H1 (cell line): Measurements from ENCODE around the gene SNAP47.

Source experiments
- CBX5 ChIP-seq: fragments of 300-800, 300-1000 bp; sonication (generic); IDR thresholded peaks from 2 replicates; pipeline ENCODE4 v1.7.1; 2016; ENCODE audit warnings: antibody characterized with exemption, low read length, low read depth
- CEBPB ChIP-seq: IDR thresholded peaks from 2 replicates; pipeline ENCODE4 v1.6.1; 2012; ENCODE audit warnings: low read depth, low read length
- EZH2 ChIP-seq: fragments of 200-600 bp; sonication (generic); IDR thresholded peaks from 2 replicates; pipeline ENCODE4 v1.7.1; 2012; ENCODE audit warnings: low read depth, mild to moderate bottlenecking, moderate library complexity, low read length, inconsistent platforms; ENCODE audit not compliant: severe bottlenecking
- HDAC6 ChIP-seq: IDR thresholded peaks from one replicate; pipeline ENCODE4 v1.7.1; 2012; ENCODE audit warnings: low read depth, mild to moderate bottlenecking, inconsistent platforms, low read length, moderate library complexity
- KDM4A ChIP-seq: IDR thresholded peaks from one replicate; pipeline ENCODE4 v1.7.1; 2012; ENCODE audit warnings: low read depth, mild to moderate bottlenecking, moderate library complexity, low read length, inconsistent platforms; ENCODE audit not compliant: severe bottlenecking
- RAD21 ChIP-seq, 2 experiments: IDR thresholded peaks in 1 of 2; conservative IDR thresholded peaks in 1 of 2; 2 replicates each; pipeline ENCODE4 v1.6.1; 2011; ENCODE audit warnings: low read depth in 2 of 2, low read length in 2 of 2, improper control_type of control experiment in 1 of 2, inconsistent platforms in 1 of 2, mild to moderate bottlenecking in 1 of 2, moderate library complexity in 1 of 2
- YY1 ChIP-seq: IDR thresholded peaks from 2 replicates; pipeline ENCODE4 v1.6.1; 2011; ENCODE audit warnings: low read depth, mild to moderate bottlenecking, low read length
- ZNF274 ChIP-seq: IDR thresholded peaks from 2 replicates; pipeline ENCODE4 v1.7.0; 2012; ENCODE audit warnings: low read length, borderline replicate concordance; ENCODE audit errors: extremely low read depth
- TF ChIP-seq, protein P1 (sequence below), 3 experiments: IDR thresholded peaks; 1 replicate in 2 of 3; 2 replicates in 1 of 3; pipeline versions ENCODE4 v1.5.1 to v1.6.1; 2011; ENCODE audit warnings: low read length in 3 of 3, mild to moderate bottlenecking in 3 of 3, inconsistent platforms in 2 of 3, low read depth in 1 of 3, moderate library complexity in 1 of 3; ENCODE audit not compliant: insufficient read depth in 1 of 3; ENCODE audit errors: control extremely low read depth in 1 of 3

DNA sequence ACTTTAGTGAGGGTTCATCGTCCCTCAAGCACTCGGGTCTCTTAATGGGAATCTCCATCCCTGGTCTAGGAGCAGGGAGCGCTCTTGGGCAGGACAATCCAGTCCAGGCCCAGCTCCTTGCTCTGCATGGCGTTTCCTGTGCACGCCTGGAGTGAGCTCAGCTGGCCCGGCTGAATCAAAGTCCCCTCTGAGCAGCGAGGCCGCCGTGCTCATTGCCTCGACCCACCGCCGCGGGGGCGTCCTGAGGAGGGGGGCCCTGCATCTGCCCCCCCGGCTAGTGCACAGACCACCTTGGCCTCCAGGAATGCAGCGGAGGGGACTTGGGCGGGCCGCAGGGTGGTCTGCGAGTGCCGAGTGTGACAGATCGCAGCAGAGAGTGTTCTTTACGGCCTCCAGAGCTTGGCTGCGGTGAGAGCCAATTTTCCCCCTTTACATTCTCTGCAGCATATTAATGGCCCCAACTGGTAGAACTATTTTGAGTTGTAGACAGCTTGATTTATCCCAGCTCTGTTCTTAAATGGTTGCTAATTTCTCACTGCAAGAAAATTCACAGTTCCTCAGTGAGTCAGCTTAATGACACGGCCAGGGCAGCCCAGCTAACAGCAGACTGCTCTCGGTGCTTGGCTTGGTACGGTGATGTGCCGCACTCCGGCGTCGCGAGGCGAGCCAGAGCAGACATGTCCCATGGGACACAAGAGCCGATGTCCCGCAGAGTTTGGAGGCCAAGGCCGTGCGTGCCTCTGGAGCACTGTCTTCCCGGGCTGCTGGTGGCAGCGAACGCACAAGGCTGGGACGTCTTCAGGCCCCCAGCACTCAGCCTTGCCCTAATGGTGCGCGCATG lies 39.8 kb downstream of the SNAP47 start:
- TF ChIP-seq, protein P1, sequence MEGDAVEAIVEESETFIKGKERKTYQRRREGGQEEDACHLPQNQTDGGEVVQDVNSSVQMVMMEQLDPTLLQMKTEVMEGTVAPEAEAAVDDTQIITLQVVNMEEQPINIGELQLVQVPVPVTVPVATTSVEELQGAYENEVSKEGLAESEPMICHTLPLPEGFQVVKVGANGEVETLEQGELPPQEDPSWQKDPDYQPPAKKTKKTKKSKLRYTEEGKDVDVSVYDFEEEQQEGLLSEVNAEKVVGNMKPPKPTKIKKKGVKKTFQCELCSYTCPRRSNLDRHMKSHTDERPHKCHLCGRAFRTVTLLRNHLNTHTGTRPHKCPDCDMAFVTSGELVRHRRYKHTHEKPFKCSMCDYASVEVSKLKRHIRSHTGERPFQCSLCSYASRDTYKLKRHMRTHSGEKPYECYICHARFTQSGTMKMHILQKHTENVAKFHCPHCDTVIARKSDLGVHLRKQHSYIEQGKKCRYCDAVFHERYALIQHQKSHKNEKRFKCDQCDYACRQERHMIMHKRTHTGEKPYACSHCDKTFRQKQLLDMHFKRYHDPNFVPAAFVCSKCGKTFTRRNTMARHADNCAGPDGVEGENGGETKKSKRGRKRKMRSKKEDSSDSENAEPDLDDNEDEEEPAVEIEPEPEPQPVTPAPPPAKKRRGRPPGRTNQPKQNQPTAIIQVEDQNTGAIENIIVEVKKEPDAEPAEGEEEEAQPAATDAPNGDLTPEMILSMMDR (IDR thresholded peaks at IDR 0.05; ENCODE audit: control extremely low read depth in 1 of 3, insufficient read depth in 1 of 3, low read depth in 1 of 3, low read length in 3 of 3), result no peak
- no peak for TF ChIP-seq YY1
- TF ChIP-seq HDAC6, result no peak
- TF ChIP-seq KDM4A, result no peak
- TF ChIP-seq RAD21 (IDR thresholded peaks at IDR 0.05 in 1 of 2, conservative IDR thresholded peaks at IDR 0.05 in 1 of 2; ENCODE audit: low read depth in 2 of 2, low read length in 2 of 2), result no peak
- no peak for TF ChIP-seq EZH2
- no peak for TF ChIP-seq ZNF274
- TF ChIP-seq CEBPB, result no peak
- TF ChIP-seq CBX5, result no peak
